CD4-positive, alpha-beta T cell treated with Interleukin-10 for 1 hour (primary cell): ENCODE data around the gene ZBTB7C.

Experiments used
- DNase-seq: peaks from one replicate; pipeline ENCODE4 v3.0.0-alpha.2; 2020

The ZBTB7C gene

DNA sequence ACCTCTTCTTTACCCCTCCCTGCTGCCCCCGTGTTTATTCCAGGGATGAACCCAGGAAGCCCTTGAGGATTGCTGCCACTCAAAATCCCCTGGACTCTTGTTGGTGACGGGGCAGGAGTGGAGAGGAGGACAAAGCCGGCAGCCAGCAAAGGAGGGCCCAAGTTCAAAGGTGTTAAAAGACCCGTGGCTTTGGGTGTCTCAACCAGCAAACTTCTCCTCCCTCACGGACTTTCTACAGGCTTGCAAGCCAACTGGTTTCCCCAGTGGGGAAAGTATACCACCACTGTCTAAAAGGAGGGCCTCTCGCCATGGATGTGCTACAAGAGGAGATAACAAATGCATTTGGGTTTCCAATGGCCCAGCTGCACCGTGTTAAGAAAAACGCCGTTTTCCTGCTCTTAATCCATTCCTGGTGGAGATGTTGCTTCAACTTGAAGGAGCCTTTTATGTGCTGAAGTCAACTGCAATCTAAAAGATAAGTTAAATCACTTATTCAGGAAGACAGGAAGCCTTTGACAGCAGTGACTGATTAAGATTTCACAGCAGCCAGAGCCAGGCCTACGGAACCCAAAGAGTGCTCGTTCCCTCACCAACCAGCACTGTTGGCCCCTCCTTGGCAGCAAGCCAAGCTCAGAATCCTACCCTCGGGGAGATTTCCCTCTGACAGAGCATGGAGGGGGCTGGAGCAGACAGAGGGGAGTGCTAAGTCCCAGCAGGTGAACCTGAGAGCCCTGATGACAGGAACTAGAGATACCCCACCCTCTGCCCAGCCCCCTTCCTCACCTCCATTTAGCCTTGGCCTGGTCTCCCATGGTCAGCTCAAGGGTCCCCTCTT is 57.8 kb downstream of the ZBTB7C start:
- no peak for DNase-seq

- no peak for DNase-seq
These were observed 60.4 kb downstream of the ZBTB7C start for GRCh38 chr18:48348739-48349138.

GRCh38 chr18:48347756-48348326 is 61.3 kb downstream of the ZBTB7C start:
- no peak for DNase-seq

DNA sequence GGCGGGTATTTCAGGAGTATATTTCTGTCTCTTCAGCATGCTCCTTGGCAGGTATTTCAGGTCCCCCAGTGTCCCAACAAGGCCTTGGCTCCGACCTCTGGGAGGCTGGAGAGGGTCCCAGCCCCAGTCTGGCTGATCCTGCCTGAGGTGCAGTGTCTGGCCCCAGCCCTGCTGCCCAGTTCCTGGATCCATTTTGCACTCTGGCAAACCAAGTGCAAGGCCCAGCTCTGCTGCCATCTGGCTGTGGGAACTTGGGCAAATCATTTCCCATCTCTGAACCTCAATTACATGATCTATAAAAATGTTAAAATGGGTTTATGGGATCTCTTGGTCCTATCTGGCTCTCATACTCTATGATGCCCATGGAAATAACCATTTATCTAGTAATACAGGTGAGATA is 63.6 kb downstream of the ZBTB7C start:
- no peak for DNase-seq

DNA sequence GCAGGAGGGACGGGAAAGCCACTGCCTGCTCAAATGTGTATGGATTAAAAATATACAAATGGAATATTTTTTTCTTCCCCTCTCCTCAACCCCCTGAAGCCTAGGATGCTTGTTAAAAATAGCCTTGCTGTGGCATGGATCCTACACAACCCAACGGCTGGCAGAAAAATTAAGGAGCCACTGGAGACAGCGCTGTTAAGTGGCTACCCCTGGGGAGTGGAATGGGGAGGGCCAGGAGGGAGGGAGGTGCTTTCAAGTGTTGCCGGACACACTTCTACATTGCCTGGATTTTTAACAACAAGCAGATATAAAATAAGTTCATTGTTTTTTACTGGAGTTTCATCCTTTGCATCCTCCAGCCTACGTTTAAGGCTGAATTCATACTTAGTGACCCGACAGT is 66.6 kb downstream of the ZBTB7C start:
- DNase-seq, result no peak

- DNase-seq, result no peak
These were observed 67.1 kb downstream of the ZBTB7C start for GRCh38 chr18:48342125-48342524.

DNA sequence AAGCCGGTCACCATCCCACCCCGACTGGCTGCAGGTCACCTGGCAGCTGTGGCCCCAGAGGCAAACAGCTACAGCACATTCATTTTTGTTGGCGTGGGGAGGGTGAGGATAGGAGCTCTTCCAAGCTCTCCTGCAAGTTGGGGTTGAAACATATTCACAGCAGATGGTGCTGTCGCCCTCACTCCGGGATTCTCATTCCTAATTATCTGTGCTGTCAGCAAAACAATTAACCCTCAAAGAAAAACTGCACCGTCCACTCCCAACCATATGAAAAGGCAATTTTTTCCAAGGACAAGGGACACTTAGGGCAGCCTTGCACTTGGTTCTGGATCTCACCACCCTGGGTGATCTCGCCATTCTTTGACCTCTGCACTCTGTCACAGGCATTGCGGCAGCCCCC is 68.6 kb downstream of the ZBTB7C start:
- no peak for DNase-seq

GRCh38 chr18:48339692-48340091 is 69.5 kb downstream of the ZBTB7C start:
- no peak for DNase-seq

- no peak for DNase-seq
These were observed 70.3 kb downstream of the ZBTB7C start for GRCh38 chr18:48338915-48339314.

GRCh38 chr18:48337053-48337452 is 72.1 kb downstream of the ZBTB7C start:
- DNase-seq, result no peak

DNA sequence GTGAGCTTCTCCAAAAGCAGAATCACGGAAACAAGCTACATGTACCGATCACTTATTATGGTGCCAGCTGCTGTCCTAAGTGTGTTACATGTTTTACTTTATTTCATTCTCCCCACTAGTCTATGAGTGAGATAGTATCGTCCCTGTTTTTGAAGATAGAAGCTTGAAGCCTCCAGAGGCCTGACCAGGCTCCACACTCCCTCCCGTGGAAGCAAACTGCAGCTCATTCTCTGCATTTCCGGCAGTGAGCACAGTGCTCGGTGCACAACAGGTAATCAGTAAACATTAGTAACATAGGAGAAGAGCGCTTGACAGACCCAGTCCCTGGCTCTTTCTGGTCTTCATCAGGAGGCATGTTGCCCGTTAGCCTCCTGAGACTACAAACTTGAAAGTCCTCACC is 72.9 kb downstream of the ZBTB7C start:
- DNase-seq, result no peak

GRCh38 chr18:48335829-48336228 is 73.4 kb downstream of the ZBTB7C start:
- no peak for DNase-seq

- DNase-seq, result no peak
These were observed 74.3 kb downstream of the ZBTB7C start for GRCh38 chr18:48334845-48335244.

DNA sequence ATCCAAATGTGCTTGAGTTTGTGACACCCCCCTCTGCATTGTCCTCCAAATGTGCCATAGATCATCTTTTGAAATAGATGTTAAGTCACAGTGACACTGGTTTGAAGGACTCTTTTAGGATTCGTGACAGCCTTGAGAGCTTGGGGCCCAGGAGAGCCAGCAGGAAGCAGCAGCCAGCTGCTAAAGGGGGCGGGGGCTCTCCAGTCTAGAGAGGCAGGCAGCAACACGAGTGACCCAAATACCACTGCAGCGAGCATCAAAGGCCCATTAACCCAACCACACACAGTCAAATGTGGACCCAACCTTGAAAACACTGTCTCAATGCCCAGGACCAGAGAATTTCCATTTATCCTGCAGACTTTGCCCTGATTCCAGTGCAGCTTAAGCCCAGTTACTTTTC is 75.6 kb downstream of the ZBTB7C start:
- DNase-seq, result no peak

- DNase-seq, result no peak
These were observed 78.9 kb downstream of the ZBTB7C start for GRCh38 chr18:48330016-48330991.

DNA sequence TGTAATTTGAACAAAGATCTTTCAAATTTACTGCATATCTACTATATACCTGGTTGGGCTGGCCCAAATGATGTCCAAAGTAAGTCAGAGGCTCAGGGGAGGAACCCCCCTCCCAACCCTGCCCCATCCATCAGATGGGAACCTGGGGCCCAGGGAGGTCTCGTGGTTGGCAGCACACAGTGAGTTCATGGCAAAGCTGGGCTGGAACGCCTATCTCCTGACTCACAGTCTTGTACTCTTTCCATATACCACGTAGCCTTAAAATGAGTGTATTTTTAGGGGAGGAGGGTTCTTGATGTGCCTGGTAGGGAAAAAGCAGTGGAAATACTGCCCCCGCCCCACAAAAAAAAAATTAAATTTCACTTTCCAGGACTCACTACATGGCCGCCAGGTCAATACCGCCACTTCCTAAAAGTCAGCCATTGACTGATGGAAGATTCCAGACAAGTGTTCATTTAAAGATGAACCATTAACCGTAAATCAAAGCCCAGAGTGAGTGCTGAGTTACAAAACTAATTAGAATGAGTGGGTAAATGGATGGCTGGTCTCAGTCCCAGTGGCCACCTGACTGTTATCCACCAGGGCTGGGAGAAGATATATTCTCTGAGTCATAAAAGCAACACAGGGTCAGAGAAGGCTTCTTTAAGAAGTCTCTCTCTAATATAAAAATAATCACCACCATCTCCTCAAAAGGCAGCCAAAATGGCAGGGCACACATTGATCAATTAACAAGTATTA is 80.5 kb downstream of the ZBTB7C start:
- DNase-seq, result no peak

DNA sequence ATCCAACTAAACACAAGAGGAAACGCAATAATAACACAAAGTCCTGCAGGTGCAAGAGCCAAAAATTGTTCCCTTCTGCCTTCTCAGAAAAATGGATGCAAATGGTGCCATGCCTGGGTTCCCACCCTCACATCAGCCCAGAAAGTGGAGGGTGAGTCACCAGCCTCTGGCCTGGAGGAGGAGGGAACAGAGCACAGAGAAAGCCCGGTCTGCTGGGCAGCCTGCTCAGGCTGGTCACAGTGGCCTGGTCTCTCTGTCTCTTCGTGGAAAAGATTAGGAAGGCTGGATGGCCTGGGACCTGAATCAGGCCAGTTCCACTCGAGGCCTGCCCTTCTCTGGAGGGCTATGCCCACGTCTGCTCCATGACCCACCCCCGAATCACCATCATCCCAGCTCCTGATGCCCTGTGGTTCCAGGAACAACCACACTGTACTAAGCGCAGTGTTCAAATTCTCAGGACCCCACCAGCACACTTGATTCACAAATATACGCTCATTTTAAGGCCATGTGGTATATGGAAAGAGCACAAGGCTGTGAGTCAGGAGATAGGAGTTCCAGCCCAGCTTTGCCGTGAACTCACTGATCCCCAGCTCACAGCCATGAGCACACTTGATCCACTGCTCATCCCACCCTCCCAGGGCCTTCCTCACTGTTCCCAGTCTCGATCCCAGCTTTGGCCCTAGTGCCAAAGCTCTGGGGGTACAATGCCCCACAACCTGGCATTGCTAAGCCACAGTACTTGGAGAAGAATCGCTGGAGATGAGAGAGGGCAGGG is 82.1 kb downstream of the ZBTB7C start:
- DNase-seq, result no peak

DNA sequence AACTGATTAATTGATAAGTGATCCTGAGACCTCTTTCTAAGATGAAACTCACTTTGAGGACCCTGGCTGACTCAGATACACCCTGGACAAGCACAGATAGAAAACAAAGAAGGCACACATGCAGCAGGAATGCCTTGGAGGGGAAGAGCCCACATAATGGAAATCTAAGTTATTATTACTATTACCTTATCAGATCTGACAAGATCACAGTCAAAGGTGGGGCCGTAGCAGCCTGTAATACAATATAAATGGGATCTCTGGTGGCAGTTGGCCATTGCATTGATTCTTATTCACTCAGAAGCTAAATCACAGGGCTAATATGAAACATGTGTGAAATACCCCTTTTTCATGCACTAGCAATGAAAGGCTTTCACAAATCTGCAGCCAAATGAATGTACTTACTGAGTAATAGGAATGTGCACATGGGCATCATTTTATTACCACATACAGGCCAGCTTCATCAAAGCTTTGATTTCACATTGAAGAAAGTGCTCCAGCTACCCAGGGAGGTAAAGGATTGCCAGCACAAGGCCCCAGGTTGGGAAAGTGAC is 84.0 kb downstream of the ZBTB7C start:
- DNase-seq, result no peak

DNA sequence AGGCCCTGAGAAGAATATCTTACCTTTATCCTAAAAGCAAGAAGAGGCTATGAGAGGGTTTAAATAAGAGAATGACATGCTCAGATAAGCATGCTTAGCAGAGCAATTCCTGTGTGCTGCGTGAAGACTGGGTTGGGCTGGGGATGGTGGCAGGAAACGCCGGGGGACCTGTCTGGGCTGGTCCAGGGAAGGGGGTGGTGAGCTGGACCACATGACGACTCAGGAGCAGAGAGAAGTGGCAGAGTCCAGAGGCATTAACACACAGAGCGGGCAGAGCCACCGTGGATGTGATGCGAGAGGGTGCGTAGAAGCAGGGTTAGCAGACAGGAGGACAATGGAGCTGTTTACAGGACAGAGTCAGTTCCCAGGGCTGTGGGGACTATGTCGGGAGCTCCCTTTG is 84.5 kb downstream of the ZBTB7C start:
- no peak for DNase-seq

DNA sequence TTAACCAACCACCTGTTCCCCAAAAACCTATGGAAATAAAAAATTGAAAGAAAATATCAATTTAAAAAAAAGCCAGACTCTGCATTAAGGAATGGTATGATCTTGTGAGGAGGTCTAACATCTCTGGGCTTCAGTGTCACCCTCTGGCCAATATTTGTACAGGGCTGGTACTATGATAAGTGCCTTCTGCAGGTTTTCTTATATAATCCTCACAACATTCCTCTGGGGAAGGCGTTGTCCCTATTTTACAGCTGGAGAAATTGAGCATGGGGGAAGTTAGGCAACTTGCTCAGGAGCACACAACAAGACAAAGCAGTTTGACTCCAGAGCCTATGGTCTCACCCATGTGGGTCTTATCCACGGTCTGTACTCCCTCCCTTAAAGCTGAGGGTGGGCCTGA is 86.0 kb downstream of the ZBTB7C start:
- DNase-seq, result no peak

GRCh38 chr18:48321536-48321935 is 87.6 kb downstream of the ZBTB7C start:
- no peak for DNase-seq

DNA sequence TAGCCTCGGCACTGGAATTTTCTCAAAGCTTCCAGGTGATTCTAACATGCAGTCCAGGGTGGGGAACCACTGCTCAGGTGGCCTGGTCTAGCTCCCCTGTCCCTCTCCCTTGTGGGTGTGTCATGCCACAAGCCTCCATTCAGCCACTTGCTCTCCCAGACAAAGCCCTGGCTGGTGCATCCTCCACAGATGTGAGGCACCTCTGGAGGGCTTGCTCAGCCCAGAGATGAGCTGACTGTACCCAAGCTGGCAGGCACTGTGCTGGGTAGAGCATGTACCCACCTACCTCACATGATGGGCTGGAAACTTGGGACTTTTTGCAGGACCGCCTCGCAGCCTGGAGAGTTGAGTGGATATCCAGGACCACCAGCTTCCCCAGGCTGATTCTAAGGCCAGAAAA is 88.1 kb downstream of the ZBTB7C start:
- DNase-seq, result no peak
